Endodermal cell (in vitro differentiated cells): ENCODE data around the gene PRDM1. TPM values are rescaled to one million over a fixed set of nuclear protein-coding genes. Genes with fewer than 3 reads are reported as not detected.

Experiments used
- DNase-seq: peaks from one replicate; pipeline ENCODE4 v3.0.0-alpha.2; 2017
- H3K27ac ChIP-seq: 2 replicates; pipeline ENCODE4 v1.5.1; 2013; ENCODE audit warnings: mild to moderate bottlenecking, low read depth, low read length, moderate library complexity
- H3K27me3 ChIP-seq: 2 replicates; pipeline ENCODE4 v1.6.1; 2013; ENCODE audit warnings: mild to moderate bottlenecking, low read length, moderate library complexity; ENCODE audit not compliant: insufficient read depth, control insufficient read depth, poor library complexity, severe bottlenecking
- H3K36me3 ChIP-seq: 2 replicates; pipeline ENCODE4 v1.7.0; 2013; ENCODE audit warnings: mild to moderate bottlenecking, low read length, moderate library complexity; ENCODE audit not compliant: control insufficient read depth, insufficient read depth
- H3K4me1 ChIP-seq: one replicate; pipeline ENCODE4 v1.7.0; 2013; ENCODE audit warnings: low read length; ENCODE audit not compliant: control insufficient read depth, insufficient read depth
- H3K4me3 ChIP-seq: 2 replicates; pipeline ENCODE4 v1.5.1; 2013; ENCODE audit warnings: mild to moderate bottlenecking, low read length, moderate library complexity
- H3K9ac ChIP-seq: 2 replicates; pipeline ENCODE4 v1.6.1; 2013; ENCODE audit warnings: mild to moderate bottlenecking, low read length, moderate library complexity; ENCODE audit not compliant: poor library complexity, severe bottlenecking; ENCODE audit errors: extremely low read depth
- H3K9me3 ChIP-seq: 2 replicates; pipeline ENCODE4 v1.6.1; 2013; ENCODE audit warnings: mild to moderate bottlenecking, low read length, moderate library complexity; ENCODE audit not compliant: control insufficient read depth
- H3K27ac Mint-ChIP-seq: 2 replicates; pipeline ENCODE4 v1.8.0; 2020; ENCODE audit warnings: mixed read lengths
- H3K27me3 Mint-ChIP-seq: 2 replicates; pipeline ENCODE4 v1.8.0; 2021; ENCODE audit warnings: mild to moderate bottlenecking, mixed read lengths; ENCODE audit not compliant: insufficient read depth
- H3K36me3 Mint-ChIP-seq: 2 replicates; pipeline ENCODE4 v1.8.0; 2020; ENCODE audit warnings: low read depth, mixed read lengths
- H3K4me1 Mint-ChIP-seq: 2 replicates; pipeline ENCODE4 v1.8.0; 2020; ENCODE audit warnings: mixed read lengths
- H3K4me3 Mint-ChIP-seq: 2 replicates; pipeline ENCODE4 v1.8.0; 2020; ENCODE audit warnings: mild to moderate bottlenecking, moderate library complexity, mixed read lengths
- H3K9me3 Mint-ChIP-seq: 2 replicates; pipeline ENCODE4 v1.8.0; 2020; ENCODE audit warnings: mild to moderate bottlenecking, mixed read lengths
- CTCF ChIP-seq: fragments of 200-600 bp; sonication (generic); conservative IDR thresholded peaks from 2 replicates; pipeline ENCODE4 v1.5.0; 2021; ENCODE audit warnings: antibody characterized with exemption, mild to moderate bottlenecking
- WGBS, 2 experiments: methylation state at CpG; one replicate each; pipeline versions ENCODE4 v1.1.5 to v1.1.7; 2013; ENCODE audit warnings: missing lambda C conversion rate in 2 of 2, mixed read lengths in 1 of 2; ENCODE audit not compliant: insufficient coverage in 1 of 2, insufficient read length in 1 of 2; 5-methylcytosine and 5-hydroxymethylcytosine counted together
- total RNA-seq, 2 donors: library from RNA; stranded (reverse); fragmentation: NEBNext Ultra II Directional in 1 of 2; extraction: Animal tissue kit (Norgen Biotek cat#: 25700) in 1 of 2; gene quantifications; 2 replicates in 1 of 2; 3 replicates in 1 of 2; pipeline ENCODE4 v1.2.1, GENCODE V29; 2021

The PRDM1 gene
- total RNA-seq, 2 donors from 2014 or later: 54.0 to 74.3 TPM

GRCh38 chr6:106087548-106088325 lies 1.6 kb downstream of the PRDM1 start:
- H3K27me3 Mint-ChIP-seq: peaks cover 3% of the 10 kb centered on the region
- Histone ChIP-seq H3K27me3 (no peaks in the 10 kb centered on the region), H3K27ac (no peak overlapping the region), H3K9ac (peak overlapping the region; percentile 70), H3K9me3 (no peaks in the 10 kb centered on the region), H3K4me3 (peak overlapping the region; percentile 89), H3K4me1 (peaks cover 23% of the 10 kb centered on the region), H3K36me3 (peaks cover 56% of the 10 kb centered on the region)
- no peaks in the 10 kb centered on the region for H3K9me3 Mint-ChIP-seq
- TF ChIP-seq CTCF: no peak
- peak; percentile 63 for DNase-seq
- WGBS, 2 experiments: 24 to 32% methylated on average over 9 to 13 of the region's 13 CpGs
- peak overlapping the region; percentile 88 for H3K4me3 Mint-ChIP-seq
- H3K36me3 Mint-ChIP-seq: peaks cover 49% of the 10 kb centered on the region
- H3K4me1 Mint-ChIP-seq: peaks cover 76% of the 10 kb centered on the region
- H3K27ac Mint-ChIP-seq: peak overlapping the region; percentile 87

- Histone ChIP-seq H3K27ac (no peak overlapping the region), H3K27me3 (no peaks in the 10 kb centered on the region), H3K4me1 (peaks cover 12% of the 10 kb centered on the region), H3K9me3 (no peaks in the 10 kb centered on the region), H3K36me3 (peaks cover 70% of the 10 kb centered on the region), H3K4me3 (peak overlapping the region; percentile 89), H3K9ac (no peak overlapping the region)
- Mint-ChIP-seq H3K27me3 (peaks cover 3% of the 10 kb centered on the region), H3K4me3 (peak overlapping the region; percentile 88), H3K4me1 (peaks cover 62% of the 10 kb centered on the region), H3K36me3 (peaks cover 67% of the 10 kb centered on the region), H3K27ac (no peak overlapping the region), H3K9me3 (no peaks in the 10 kb centered on the region)
- TF ChIP-seq CTCF: no peak
- WGBS, 2 experiments: 71 to 74% methylated on average over 3 to 4 of the region's 4 CpGs
- DNase-seq: no peak
Measured at GRCh38 chr6:106090001-106090400, 3.9 kb downstream of the PRDM1 start.

GRCh38 chr6:106092279-106092678 lies 6.1 kb downstream of the PRDM1 start:
- no peak for TF ChIP-seq CTCF
- H3K27me3 ChIP-seq: no peaks in the 10 kb centered on the region
- no peak for DNase-seq
- peaks cover 2% of the 10 kb centered on the region for H3K27me3 Mint-ChIP-seq
- peaks cover 93% of the 10 kb centered on the region for H3K36me3 ChIP-seq
- H3K9me3 ChIP-seq: no peaks in the 10 kb centered on the region
- H3K9ac ChIP-seq: no peak overlapping the region
- peaks cover 66% of the 10 kb centered on the region for H3K4me1 Mint-ChIP-seq
- H3K4me3 Mint-ChIP-seq: peak overlapping the region; percentile 88
- no peak overlapping the region for H3K27ac Mint-ChIP-seq
- WGBS, 2 experiments: 93 to 94% methylated on average over 5 of the region's 5 CpGs
- no peak overlapping the region for H3K27ac ChIP-seq
- no peaks in the 10 kb centered on the region for H3K9me3 Mint-ChIP-seq
- peaks cover 12% of the 10 kb centered on the region for H3K4me1 ChIP-seq
- peaks cover 87% of the 10 kb centered on the region for H3K36me3 Mint-ChIP-seq
- no peak overlapping the region for H3K4me3 ChIP-seq
